Activated CD4-positive, alpha-beta T cell treated with anti-CD3 and anti-CD28 coated beads for 1 hour (primary cell): Measurements from ENCODE around the gene MLH1.
"Not testable (repeated sequence)": the region's sequence is repeated elsewhere in the genome, so short reads cannot be mapped to it uniquely, and the experiment has no call there.

Source experiments
- DNase-seq: peaks from one replicate; pipeline ENCODE4 v3.0.0-alpha.2; 2020

Gene MLH1

GRCh38 chr3:37039161-37039846 lies 46.0 kb downstream of the MLH1 start:
- DNase-seq: no peak

- DNase-seq: no peak
These were observed 46.9 kb downstream of the MLH1 start for GRCh38 chr3:37040231-37040630.

- DNase-seq: no peak
These were observed 48.4 kb downstream of the MLH1 start for GRCh38 chr3:37041546-37042195.

- DNase-seq: not testable (repeated sequence)
These were observed 49.4 kb downstream of the MLH1 start for GRCh38 chr3:37042712-37043111.

GRCh38 chr3:37050282-37050681 lies 57.0 kb downstream of the MLH1 start:
- no peak for DNase-seq

GRCh38 chr3:37052860-37053259 lies 59.5 kb downstream of the MLH1 start:
- no peak for DNase-seq

- no peak for DNase-seq
These were observed 60.0 kb downstream of the MLH1 start for GRCh38 chr3:37053337-37053736.

- no peak for DNase-seq
These were observed 60.4 kb downstream of the MLH1 start for GRCh38 chr3:37053753-37054152.

GRCh38 chr3:37054370-37054769 lies 61.1 kb downstream of the MLH1 start:
- no peak for DNase-seq

- not testable (repeated sequence) for DNase-seq
These were observed 61.8 kb downstream of the MLH1 start for GRCh38 chr3:37055077-37055476.

GRCh38 chr3:37056826-37057225 lies 63.5 kb downstream of the MLH1 start:
- DNase-seq: no peak

- no peak for DNase-seq
These were observed 64.8 kb downstream of the MLH1 start for GRCh38 chr3:37058117-37058516.

GRCh38 chr3:37064747-37065146 lies 71.4 kb downstream of the MLH1 start:
- DNase-seq: no peak

- no peak for DNase-seq
These were observed 74.3 kb downstream of the MLH1 start for GRCh38 chr3:37067577-37067976.

- no peak for DNase-seq
These were observed 74.7 kb downstream of the MLH1 start for GRCh38 chr3:37068031-37068430.

- no peak for DNase-seq
These were observed 78.6 kb downstream of the MLH1 start for GRCh38 chr3:37071921-37072320.

GRCh38 chr3:37072892-37073291 lies 79.6 kb downstream of the MLH1 start:
- no peak for DNase-seq

GRCh38 chr3:37074178-37074577 lies 80.9 kb downstream of the MLH1 start:
- no peak for DNase-seq

GRCh38 chr3:37075955-37076354 lies 82.6 kb downstream of the MLH1 start:
- no peak for DNase-seq

- DNase-seq: no peak
These were observed 89.0 kb downstream of the MLH1 start for GRCh38 chr3:37082317-37082716.

GRCh38 chr3:37086918-37087317 lies 93.6 kb downstream of the MLH1 start:
- DNase-seq: no peak

GRCh38 chr3:37087870-37088269 lies 94.6 kb downstream of the MLH1 start:
- no peak for DNase-seq

GRCh38 chr3:37092484-37092883 lies 99.2 kb downstream of the MLH1 start:
- DNase-seq: no peak

GRCh38 chr3:37093481-37093880 lies 100.2 kb downstream of the MLH1 start:
- DNase-seq: no peak

GRCh38 chr3:37094636-37095035 lies 101.3 kb downstream of the MLH1 start:
- no peak for DNase-seq
